ENCODE results near the gene ALKBH5.
A peak's percentile ranks its signal among the peaks of the same experiment; 100 is the strongest.
"Not testable (repeated sequence)": the region's sequence is repeated elsewhere in the genome, so short reads cannot be mapped to it uniquely, and the experiment has no call there.

Gene ALKBH5

GRCh38 chr17:18208092-18208491 is 24.5 kb downstream of the ALKBH5 start:
- Histone ChIP-seq H3K27ac (no peak overlapping the region), H3K4me3 (no peak overlapping the region)

DNA sequence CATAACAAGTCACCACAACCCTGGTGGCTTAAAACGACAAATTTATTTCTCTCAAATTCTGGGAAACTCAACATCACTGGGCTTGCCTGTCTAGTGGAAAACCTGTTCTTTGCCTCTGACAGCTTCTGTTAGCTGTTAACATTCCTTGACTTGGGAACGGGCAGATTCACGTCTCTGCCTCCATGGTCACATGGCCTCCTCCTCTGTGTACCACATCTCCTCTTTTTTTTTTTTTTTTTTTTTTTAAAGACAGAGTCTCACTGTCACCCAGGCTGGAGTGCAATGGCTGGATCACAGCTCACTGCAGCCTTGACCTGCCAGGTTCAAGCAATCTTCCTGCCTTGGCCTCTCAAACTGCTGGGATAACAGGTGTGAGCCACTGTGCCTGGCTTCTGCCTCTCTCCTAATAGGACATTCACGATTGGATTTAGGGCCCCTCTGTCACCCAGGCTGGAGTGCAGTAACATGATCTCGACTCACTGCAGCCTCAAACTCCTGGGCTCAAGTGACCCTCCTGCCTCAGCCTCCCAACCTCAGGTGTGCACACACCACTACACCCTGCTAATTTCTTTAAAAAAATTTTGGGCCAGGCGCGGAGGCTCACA is 30.1 kb downstream of the ALKBH5 start:
- H3K4me3 ChIP-seq = no peak overlapping the region
- no peak overlapping the region for H3K27ac ChIP-seq

DNA sequence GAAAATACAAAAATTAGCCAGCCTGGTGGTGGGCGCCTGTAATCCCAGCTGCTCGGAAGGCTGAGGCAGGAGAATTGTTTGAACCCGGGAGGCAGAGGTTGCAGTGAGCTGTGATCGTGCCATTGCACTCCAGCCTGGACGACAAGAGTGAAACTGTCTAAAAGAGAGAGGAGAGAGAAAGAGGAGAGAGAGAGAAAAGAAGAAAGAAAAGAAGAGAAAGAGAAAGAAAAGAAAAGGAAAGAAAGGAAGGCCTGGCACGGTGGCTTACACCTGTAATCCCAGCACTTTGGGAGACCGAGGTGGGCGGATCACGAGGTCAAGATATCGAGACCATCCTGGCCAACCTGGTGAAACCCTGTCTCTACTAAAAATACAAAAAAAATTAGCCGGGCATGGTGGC is 33.3 kb downstream of the ALKBH5 start:
- not testable (repeated sequence) for H3K27ac ChIP-seq

DNA sequence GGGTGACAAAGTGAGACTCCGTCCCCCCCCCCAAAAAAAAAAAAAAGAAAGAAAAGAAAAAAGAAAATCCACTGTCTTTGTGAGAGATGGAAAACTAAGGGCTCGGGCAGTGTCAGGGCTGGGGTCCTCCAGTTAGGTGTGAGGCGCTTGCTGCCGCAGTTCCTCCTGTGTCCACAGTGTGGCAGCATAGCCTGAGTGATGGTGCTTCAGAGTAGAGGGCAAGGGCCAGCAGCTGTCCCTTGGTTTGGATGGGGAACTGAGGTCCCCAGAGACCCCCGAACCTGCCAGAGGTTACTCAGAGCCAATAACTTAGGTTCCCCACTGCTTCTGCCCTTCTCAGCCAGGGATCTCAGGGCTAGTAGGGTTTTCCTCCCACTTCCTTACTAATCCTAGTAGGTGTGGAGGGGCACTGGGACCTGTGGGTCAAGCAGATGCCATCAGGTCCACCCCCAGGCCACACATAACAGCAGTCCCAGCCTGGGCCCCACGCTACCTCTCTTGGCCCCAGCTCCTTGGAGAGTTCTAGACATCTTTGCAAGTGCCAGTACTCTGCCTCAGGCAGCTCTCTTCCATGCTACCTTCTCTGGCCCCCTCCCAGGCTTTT is 33.9 kb downstream of the ALKBH5 start:
- no peak overlapping the region for H3K4me3 ChIP-seq
- H3K27ac ChIP-seq = no peak overlapping the region

More for the DNA sequence above, 33.3 kb downstream of the ALKBH5 start:
- H3K4me3 ChIP-seq = not testable (repeated sequence)

- Histone ChIP-seq H3K4me3 (no peak overlapping the region), H3K27ac (no peak overlapping the region)
Measured at GRCh38 chr17:18218756-18219415, 35.3 kb downstream of the ALKBH5 start.

DNA sequence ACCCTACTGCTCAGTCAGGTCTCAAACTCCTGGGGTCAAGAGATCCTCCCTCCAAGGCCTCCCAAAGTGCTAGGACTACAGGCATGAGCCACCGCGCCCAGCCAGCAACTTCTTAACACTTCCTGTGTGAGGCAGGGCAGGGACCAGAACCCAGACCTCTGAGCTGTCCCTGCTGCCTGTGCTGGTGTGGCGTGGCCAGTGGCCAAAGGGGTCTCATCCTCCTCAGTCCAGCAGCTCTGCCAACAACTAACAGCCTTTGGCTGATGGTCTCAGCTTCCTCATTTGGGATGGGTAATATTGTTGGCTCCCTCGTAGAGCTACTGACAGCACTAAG is 40.4 kb downstream of the ALKBH5 start:
- no peak overlapping the region for H3K27ac ChIP-seq
- H3K4me3 ChIP-seq = no peak overlapping the region

DNA sequence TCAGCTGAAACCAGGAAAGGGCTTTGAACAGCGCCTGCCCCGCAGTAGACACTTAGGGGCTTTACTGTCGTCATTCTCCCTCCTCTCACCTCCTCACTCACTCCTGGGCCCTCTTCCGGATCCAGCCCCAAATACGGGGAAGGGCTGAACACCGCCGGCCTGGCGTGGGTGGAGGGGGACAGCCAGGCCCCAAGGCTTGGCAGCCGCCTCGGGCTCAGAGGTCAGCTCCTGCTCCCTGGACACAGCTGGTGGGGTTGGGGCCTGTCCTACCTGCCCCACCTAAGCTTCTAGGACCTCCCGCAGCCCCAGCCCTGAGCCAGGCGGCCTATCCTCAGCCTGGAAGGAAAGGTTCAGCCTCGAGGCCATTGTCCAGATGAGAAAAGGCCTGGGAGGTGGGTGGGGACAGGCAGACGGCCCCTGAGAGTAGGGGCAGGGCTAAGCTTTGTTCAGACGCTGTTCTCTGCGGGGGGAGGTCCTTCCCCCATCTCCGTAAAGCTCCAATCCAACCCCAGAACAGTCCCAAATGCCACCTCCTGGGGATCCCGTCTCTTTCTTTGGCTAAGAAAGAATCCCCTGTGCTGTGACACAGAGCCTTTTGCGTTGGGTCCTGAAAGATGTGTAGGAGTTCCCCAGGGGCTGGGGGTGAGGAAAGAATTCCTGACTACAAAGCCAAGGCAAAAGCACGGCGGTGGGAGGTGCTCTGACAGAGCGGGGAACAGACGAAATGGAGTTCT is 40.9 kb downstream of the ALKBH5 start:
- peak overlapping the region in 8 of 21 experiments; percentile 25 to 82 (median 49) for H3K27ac ChIP-seq
- peak overlapping the region in 5 of 7 experiments; percentile 9 to 63 (median 23) for H3K4me3 ChIP-seq

DNA sequence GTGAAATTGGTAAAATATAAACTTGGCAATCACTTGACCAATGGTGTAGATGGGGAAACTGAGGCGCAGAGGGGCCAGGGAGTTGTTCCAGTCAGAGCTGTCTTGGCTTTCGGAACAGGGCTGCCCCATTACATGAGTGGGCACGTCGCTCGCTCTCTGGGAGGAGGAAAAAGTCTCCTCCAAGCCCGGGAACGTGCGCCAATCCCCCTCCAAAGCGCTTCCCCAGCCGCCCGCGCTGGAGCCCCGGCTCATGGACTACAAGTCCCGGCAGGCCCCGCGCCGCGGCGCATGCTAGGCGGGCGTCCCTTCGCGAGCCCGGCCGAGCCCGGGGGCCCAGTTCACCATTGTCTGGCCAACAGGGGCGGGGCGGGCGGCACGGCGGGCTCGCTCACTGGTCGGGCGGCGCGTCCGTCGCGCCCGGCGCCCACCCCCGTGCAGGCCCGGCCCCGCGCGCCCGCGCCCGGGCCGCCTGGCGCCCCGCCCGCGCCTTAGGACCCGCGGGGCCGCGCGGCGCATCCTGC is 41.6 kb downstream of the ALKBH5 start, which contains the start of gene LLGL1:
Gene LLGL1, plus strand, starts transcription at position 515 of the 521 bp plus-strand sequence. CDS start 48 bp downstream, outside the sequence.
- H3K27ac ChIP-seq = peak within 1 kb of the TSS in 18 of 21 experiments; percentile 29 to 84 (median 70)
- H3K4me3 ChIP-seq = peak within 1 kb of the TSS; percentile 44 to 71 (median 63)

GRCh38 chr17:18225642-18226283 is 42.1 kb downstream of the ALKBH5 start:
- peak overlapping the region in 18 of 21 experiments; percentile 29 to 84 (median 70) for H3K27ac ChIP-seq

DNA sequence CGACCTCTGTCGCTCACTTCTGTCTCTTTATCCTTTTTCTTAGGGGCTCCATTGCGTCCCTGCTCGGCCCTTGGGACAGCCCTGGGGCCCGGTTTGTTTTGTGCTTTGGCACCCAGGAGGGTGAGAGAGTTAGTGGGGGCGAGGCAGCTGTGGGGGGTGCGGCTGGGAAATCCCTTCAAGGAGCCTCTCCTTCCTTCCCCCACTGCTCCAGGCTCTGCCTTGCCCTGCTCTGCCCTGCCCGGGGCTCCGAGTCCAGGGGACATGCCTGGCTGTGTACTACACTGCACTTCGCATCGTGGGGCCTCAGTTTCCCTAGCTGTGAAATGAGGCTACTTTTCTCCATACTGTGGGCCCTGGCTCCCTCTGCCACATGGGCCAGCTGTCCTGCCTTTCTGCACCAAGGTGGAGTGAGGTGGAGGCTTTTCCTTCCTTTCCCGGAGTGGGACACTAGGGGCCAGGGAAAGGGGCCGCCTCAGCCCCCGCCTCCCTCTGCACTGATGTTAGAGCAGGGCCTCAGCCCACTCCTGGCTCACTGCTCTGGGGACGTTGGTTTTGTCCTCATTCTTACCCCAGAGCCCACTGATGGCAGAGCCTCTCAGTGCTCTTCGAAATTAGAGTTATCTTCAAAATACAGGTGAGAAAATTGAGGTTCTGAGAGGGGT is 42.8 kb downstream of the ALKBH5 start:
- Histone ChIP-seq H3K27ac (peak overlapping the region in 18 of 21 experiments; percentile 29 to 84 (median 70)), H3K4me3 (peak overlapping the region; percentile 44 to 71 (median 63))

More at GRCh38 chr17:18225642-18226283, 42.1 kb downstream of the ALKBH5 start:
- H3K4me3 ChIP-seq = peak overlapping the region; percentile 44 to 71 (median 63)

GRCh38 chr17:18227635-18228034 is 44.0 kb downstream of the ALKBH5 start:
- Histone ChIP-seq H3K27ac (no peak overlapping the region), H3K4me3 (no peak overlapping the region)

DNA sequence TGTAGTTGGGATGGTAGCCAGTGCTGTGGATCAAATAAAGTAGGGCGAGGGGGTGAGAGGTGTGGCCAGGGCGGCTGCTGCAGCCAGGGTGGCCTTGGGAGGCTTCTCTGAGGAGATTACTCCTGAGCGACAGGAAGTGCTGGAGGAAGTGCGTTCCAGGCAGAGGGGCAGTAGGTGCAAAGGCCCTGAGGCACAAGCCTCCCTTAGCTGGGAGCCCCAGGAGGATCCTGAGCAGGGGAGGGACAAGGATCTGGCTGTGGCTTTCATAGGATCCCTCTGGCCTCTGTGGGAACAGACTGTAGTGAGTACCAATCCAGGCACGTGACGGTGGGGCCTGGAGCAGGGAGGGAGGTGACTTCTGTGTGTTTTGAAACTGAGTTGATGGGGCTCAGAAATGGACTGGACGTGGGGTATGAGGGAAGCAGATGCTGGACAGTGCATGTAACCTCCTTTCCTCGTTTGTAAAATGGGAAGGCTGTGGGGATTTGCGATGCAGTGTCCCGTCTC is 44.6 kb downstream of the ALKBH5 start:
- no peak overlapping the region for H3K27ac ChIP-seq

GRCh38 chr17:18229254-18229653 is 45.6 kb downstream of the ALKBH5 start:
- Histone ChIP-seq H3K27ac (no peak overlapping the region), H3K4me3 (no peak overlapping the region)

More for the DNA sequence above, 44.6 kb downstream of the ALKBH5 start:
- no peak overlapping the region for H3K4me3 ChIP-seq

- Histone ChIP-seq H3K27ac (no peak overlapping the region), H3K4me3 (no peak overlapping the region)
Measured at GRCh38 chr17:18229771-18230170, 46.1 kb downstream of the ALKBH5 start.

DNA sequence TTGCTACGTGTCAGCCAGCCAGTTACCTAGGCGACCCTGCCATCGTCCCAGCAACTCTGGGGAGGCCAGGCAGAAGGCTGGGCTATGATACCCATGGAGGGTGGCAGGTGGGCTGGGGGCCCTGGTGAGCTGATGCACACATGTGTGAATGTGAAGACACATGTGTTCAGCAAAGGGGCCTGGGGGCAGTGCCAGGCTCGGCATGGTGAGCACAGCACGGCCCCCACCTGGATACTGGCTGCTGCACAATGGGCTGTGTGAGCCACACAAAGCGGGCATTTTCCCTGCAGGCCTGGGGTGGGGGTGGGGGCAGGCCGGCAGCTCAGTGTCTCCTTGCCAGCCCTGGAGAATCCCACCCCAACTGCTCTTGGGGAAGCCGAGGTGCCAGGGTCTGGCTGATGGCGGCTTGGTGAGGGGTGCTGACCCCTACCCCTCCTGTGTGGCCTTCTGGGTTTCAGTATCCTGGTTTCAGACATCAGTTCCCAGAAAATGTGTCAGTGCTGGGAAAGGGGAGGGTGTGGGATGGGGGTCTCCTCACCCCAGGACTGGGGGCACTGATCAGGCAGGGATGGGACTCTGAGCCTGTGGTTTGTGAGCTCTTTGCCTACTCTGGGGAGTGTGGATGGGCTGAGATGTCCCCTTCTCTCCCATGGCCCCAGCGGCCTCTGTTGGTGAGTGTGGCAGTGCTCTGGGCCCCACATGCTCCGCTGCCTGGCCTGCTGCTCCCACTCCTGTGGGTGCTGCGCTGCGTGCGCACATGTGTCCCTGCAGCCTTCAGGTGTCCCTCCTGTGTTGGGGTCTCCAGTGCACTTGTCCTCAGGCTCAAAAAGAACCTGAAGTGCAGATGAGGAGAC is 46.9 kb downstream of the ALKBH5 start:
- Histone ChIP-seq H3K4me3 (no peak overlapping the region), H3K27ac (no peak overlapping the region)

- no peak overlapping the region for H3K27ac ChIP-seq
- no peak overlapping the region for H3K4me3 ChIP-seq
Measured at GRCh38 chr17:18231164-18231563, 47.5 kb downstream of the ALKBH5 start.

- Histone ChIP-seq H3K27ac (no peak overlapping the region), H3K4me3 (no peak overlapping the region)
Measured at GRCh38 chr17:18233803-18234518, 50.3 kb downstream of the ALKBH5 start.
